GM19099 (cell line): ENCODE results near the gene MLLT6.

ENCODE experiments used
- POLR2A ChIP-seq: IDR thresholded peaks from 3 replicates; pipeline ENCODE4 v1.6.1; 2011; ENCODE audit warnings: low read depth; ENCODE audit not compliant: insufficient read length; ENCODE audit errors: extremely low read depth

MLLT6 gene

DNA sequence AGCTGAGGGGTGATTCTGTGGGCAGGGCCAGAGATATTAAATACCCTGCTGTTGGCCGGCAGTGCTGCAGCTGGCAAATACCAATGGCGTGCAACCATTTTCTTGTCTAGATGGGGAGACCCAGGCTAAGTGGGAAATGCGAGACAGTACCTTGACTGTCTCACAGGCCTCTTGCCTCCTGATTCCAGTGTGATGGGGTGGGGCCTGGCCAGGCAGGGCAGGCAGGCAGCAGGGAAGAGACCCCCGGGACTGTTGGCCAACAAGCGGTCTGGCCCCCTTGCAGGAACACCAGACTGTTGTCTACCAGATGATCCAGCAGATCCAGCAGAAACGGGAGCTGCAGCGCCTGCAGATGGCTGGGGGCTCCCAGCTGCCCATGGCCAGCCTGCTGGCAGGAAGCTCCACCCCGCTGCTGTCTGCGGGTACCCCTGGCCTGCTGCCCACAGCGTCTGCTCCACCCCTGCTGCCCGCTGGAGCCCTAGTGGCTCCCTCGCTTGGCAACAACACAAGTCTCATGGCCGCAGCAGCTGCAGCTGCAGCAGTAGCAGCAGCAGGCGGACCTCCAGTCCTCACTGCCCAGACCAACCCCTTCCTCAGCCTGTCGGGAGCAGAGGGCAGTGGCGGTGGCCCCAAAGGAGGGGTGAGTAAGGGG lies 19.4 kb downstream of the MLLT6 start:
- TF ChIP-seq POLR2A: no peak

- TF ChIP-seq POLR2A: no peak
Measured at GRCh38 chr17:38725066-38725465, 20.0 kb downstream of the MLLT6 start.

DNA sequence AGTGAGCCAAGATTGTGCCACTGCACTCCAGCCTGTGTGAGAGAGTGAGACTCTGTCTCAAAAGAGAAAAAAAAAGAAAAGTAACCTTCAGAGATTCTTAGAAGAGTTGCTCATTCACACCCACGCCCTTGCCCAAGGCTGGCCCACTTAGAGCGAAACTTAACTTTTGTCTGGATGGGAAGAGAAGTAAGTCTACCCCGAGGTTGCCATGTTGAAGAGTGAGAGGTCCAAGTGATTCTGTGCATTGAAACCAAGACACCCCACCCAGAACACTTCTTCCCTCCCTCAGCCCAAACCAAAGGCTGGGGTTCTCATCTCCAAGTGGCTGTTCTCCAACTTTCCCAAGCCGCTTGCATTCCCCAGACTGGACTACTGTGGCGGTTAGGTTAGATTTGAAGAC lies 22.7 kb downstream of the MLLT6 start:
- TF ChIP-seq POLR2A: no peak

DNA sequence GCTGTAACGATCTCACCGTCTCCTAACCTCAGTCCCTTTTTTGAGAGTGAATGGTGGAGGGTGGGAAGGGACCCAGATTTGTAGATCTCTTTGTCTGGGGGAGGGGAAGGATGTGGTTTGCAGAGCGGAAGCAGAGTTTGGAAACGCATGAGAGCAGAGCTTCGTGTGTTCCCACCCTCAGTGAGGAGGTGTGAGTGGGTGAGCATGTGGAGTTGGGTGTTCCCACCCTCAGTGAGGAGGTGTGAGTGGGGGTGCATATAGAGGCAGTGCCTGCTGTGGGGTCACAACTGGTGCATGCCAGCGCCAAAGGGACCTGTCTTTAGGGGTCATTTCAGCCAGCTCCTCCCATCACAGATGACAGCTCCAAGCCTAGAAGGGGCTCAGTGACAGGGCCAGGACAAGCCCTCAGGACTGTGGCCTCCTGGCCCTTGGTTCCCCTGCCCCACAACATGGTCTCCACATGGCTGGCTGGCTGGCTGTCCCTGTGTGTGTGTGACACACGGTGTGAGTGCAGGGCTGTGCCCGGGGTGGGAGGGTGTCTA lies 23.3 kb downstream of the MLLT6 start:
- peak; percentile 37 for TF ChIP-seq POLR2A

DNA sequence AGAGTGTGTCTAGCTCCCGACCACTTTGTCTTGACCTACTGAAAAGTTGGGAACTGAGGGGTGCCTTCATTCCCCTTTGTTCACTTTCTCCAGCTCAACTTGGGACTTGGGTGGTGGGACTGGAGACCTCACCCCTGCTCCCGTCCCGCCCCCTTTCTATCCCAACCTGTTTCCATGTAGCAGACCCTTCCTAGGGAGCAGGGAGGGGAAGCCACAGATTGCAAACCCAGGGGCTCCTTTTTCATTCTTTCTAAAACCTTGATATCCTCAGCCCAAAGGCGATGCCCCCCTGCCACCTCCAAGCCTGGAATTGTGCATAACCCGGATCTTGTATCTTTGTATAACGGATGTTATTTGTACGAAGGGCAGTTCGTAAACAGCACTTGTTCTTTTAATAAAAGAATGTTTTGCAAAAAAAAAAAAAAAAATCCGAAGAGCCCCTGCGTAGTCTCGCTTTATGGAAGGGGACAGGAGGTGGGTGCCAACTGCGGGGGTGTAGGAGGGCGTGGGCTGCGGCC lies 24.4 kb downstream of the MLLT6 start:
- TF ChIP-seq POLR2A: no peak

DNA sequence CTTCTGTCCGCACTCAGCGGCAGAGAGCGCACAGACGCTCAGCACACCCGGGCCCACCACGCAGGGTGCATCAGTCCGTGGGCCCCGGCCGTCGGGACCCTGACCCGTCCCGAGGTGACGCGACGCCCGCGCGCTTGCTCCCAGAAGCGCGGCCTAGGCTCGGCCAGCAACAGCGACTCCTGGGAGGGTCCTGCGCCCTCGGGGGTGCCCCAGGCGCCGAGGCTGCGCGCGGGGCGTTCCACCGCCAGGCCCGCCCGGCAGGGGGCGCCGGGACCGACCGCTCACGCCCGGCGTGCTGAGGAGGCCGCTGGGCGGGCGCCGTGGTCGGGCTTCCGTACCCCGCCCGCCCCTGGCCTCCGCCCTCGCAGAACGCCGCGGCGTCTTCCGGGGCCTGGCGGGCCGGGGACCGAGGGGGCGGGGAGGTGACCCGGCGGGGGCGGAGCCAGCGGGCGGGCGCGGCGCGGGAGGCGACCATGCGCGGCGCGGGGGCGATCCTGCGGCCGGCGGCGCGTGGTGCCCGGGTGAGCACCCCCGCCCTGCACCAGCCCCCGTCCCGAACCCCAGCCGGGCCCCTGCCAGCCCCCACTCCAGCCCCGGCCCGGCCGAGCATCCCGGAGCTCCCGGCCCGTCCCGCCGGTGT lies 24.9 kb downstream of the MLLT6 start, which contains the start of gene CISD3:
Gene CISD3 (plus strand): TSS at position 456 of the 640 bp plus-strand sequence. CDS start 18 bp downstream, at position 474.
- peak; percentile 61 for TF ChIP-seq POLR2A

DNA sequence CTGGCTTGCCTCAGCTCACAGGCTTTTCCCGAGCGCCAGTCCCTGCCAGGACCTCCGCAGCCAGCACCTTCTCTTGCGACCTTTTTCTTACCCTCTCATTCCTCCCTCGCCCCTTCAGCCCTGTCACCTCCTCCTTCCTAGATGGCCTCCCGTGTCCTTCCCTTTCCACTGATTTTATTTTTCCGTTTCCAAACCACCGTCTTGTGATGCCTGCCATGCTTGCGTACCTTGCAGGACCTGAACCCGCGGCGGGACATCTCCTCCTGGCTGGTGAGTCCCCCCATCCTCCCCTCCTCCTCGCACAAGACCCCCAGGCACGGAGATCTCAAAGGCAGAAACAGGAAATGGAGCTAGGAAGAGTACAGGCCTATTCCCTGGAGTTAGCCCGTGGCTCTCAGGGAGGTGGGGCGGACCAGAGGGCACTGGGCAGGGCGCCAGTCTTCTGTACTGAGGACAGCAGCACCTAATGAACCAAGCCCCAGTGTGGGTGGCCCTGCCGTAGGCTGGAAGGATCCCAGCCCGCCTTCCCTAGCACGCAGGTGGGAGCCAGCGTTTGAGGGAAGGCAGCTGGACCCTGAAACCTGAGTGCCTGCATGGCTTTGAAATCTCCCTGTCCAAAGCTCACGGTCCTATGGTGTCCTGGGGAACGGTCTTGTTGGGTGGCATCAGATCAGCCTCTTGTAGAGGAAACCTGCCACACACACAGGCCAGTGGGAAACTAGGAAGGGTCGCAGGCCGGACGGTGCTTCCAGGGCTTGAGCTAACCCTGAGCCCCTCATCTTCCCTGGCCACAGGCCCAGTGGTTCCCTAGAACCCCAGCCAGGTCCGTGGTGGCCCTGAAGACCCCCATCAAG lies 25.7 kb downstream of the MLLT6 start:
- no peak for TF ChIP-seq POLR2A

DNA sequence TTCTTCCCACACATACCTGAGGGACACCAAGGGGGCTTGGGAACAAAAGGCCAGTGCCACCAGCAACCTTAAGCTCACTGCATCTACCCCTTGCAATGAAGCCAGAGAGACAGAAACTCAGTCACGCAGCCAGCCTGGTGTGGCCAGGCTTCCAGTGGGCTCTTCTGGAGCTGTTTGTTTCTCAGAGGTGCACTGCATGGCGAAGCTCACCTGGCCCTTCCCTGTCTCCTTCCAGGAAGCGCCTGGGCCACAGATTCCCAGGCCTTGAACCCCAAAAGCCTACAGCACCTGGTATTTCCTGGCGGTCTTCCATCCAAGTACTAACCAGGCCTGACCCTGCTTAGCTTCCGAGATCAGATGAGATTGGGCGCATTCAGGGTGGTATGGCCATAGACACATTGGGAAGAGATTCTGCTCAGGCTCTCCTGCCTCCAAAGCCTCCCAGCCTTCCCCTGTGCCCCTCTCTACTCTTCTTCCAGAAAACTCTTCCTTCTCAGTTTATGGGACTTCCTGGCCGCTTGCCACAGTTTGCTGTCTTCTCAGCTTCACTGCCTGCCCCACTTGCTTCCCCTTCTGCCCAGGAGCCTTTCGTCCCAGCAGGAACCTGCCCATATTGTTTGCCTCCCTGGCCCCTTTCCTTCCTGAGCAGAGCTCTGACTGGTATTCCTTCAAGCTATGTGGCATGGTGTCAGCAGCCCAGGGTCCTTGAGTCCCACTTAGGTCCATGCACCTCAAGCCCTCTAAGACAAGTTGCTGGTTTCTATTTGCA lies 26.6 kb downstream of the MLLT6 start:
- TF ChIP-seq POLR2A: no peak

- TF ChIP-seq POLR2A: no peak
Measured at GRCh38 chr17:38732376-38733281, 27.6 kb downstream of the MLLT6 start.

GRCh38 chr17:38733282-38733981 lies 28.4 kb downstream of the MLLT6 start:
- TF ChIP-seq POLR2A: no peak

- no peak for TF ChIP-seq POLR2A
Measured at GRCh38 chr17:38733982-38734973, 29.2 kb downstream of the MLLT6 start.
